H1 (cell line): ENCODE measurements around the gene KCP.

Source experiments
- CTCF ChIP-seq, 3 experiments: IDR thresholded peaks; 1 replicate in 2 of 3; 2 replicates in 1 of 3; pipeline versions ENCODE4 v1.5.1 to v1.6.1; 2011; ENCODE audit warnings: low read length in 3 of 3, mild to moderate bottlenecking in 3 of 3, inconsistent platforms in 2 of 3, low read depth in 1 of 3, moderate library complexity in 1 of 3; ENCODE audit not compliant: insufficient read depth in 1 of 3; ENCODE audit errors: control extremely low read depth in 1 of 3
- EP300 ChIP-seq, 2 experiments: IDR thresholded peaks; 1 replicate in 1 of 2; 2 replicates in 1 of 2; pipeline ENCODE4 v1.6.1; 2011 to 2012; ENCODE audit warnings: low read depth in 2 of 2, low read length in 2 of 2, mild to moderate bottlenecking in 2 of 2, borderline replicate concordance in 1 of 2, inconsistent platforms in 1 of 2, moderate library complexity in 1 of 2
- EZH2 ChIP-seq: fragments of 200-600 bp; sonication (generic); IDR thresholded peaks from 2 replicates; pipeline ENCODE4 v1.7.1; 2012; ENCODE audit warnings: low read depth, mild to moderate bottlenecking, moderate library complexity, low read length, inconsistent platforms; ENCODE audit not compliant: severe bottlenecking
- FOSL1 ChIP-seq: IDR thresholded peaks from 2 replicates; pipeline ENCODE4 v1.6.1; 2011; ENCODE audit warnings: mild to moderate bottlenecking, low read depth, low read length, moderate library complexity; ENCODE audit not compliant: insufficient read depth
- GABPA ChIP-seq: IDR thresholded peaks from 2 replicates; pipeline ENCODE4 v1.6.1; 2011; ENCODE audit warnings: mild to moderate bottlenecking, low read length, moderate library complexity, borderline replicate concordance; ENCODE audit not compliant: insufficient read depth
- HDAC2 ChIP-seq, 2 experiments: fragments of 300-600 bp in 1 of 2; sonication (generic) in 1 of 2; IDR thresholded peaks; 2 replicates each; pipeline ENCODE4 v1.6.1; 2011 to 2012; ENCODE audit warnings: low read depth in 2 of 2, low read length in 2 of 2, mild to moderate bottlenecking in 2 of 2, moderate library complexity in 2 of 2, borderline replicate concordance in 1 of 2, inconsistent platforms in 1 of 2
- JUN ChIP-seq: IDR thresholded peaks from 2 replicates; pipeline ENCODE4 v1.6.1; 2011; ENCODE audit warnings: low read depth, mild to moderate bottlenecking, improper control_type of control experiment, low read length
- RAD21 ChIP-seq, 2 experiments: IDR thresholded peaks in 1 of 2; conservative IDR thresholded peaks in 1 of 2; 2 replicates each; pipeline ENCODE4 v1.6.1; 2011; ENCODE audit warnings: low read depth in 2 of 2, low read length in 2 of 2, improper control_type of control experiment in 1 of 2, inconsistent platforms in 1 of 2, mild to moderate bottlenecking in 1 of 2, moderate library complexity in 1 of 2
- SP2 ChIP-seq: IDR thresholded peaks from 2 replicates; pipeline ENCODE4 v1.6.1; 2012; ENCODE audit warnings: mild to moderate bottlenecking, low read length, inconsistent platforms
- SUZ12 ChIP-seq: fragments of 200-600 bp; sonication (generic); IDR thresholded peaks from 2 replicates; pipeline ENCODE4 v1.6.1; 2012; ENCODE audit warnings: mild to moderate bottlenecking, inconsistent platforms, low read length, moderate library complexity, mixed read lengths
- TAF1 ChIP-seq: IDR thresholded peaks from 2 replicates; pipeline ENCODE4 v1.6.1; 2011; ENCODE audit warnings: mild to moderate bottlenecking, low read depth, low read length
- ZNF274 ChIP-seq: IDR thresholded peaks from 2 replicates; pipeline ENCODE4 v1.7.0; 2012; ENCODE audit warnings: low read length, borderline replicate concordance; ENCODE audit errors: extremely low read depth

GRCh38 chr7:128845475-128845874 lies 65.0 kb downstream of the KCP start:
- TF ChIP-seq JUN = no peak
- TF ChIP-seq GABPA = no peak
- TF ChIP-seq CTCF (IDR thresholded peaks at IDR 0.05; ENCODE audit: control extremely low read depth in 1 of 3, insufficient read depth in 1 of 3, low read depth in 1 of 3, low read length in 3 of 3) = no peak
- no peak for TF ChIP-seq SUZ12
- no peak for TF ChIP-seq TAF1
- TF ChIP-seq HDAC2 (IDR thresholded peaks at IDR 0.05; ENCODE audit: borderline replicate concordance in 1 of 2, low read depth in 2 of 2, low read length in 2 of 2) = no peak
- TF ChIP-seq EP300 (IDR thresholded peaks at IDR 0.05; ENCODE audit: borderline replicate concordance in 1 of 2, low read depth in 2 of 2, low read length in 2 of 2) = no peak
- no peak for TF ChIP-seq EZH2
- TF ChIP-seq FOSL1 = no peak
- TF ChIP-seq ZNF274 = no peak
- TF ChIP-seq SP2 = no peak
- TF ChIP-seq RAD21 (IDR thresholded peaks at IDR 0.05 in 1 of 2, conservative IDR thresholded peaks at IDR 0.05 in 1 of 2; ENCODE audit: low read depth in 2 of 2, low read length in 2 of 2) = no peak
